ENCODE results near the gene BNIPL. TPM values are rescaled to one million over a fixed set of nuclear protein-coding genes. Genes with fewer than 3 reads are reported as not detected.

The BNIPL gene
- polyA plus RNA-seq, 1 donor (not counting 4 experiments of a cell fraction or from before 2014, with no cell fraction given), result 9.8 TPM

DNA sequence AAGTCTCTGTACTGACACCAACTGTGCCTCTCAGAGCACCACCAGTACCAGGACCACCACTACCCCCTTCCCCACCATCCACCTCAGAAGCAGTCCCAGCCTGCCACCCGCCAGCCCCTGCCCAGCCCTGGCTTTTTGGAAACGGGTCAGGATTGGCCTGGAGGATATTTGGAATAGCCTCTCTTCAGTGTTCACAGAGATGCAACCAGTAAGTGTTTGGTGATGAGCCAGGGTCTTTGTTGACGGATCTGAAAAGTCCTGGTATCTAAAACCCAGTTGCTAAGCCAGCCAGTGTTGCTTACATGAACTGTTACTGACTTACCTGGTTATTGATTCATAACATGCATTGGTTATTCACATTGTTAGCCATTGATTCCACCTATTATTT, 12.3 kb downstream of the BNIPL start:
- Histone ChIP-seq H3K9me3 (ENCODE audit: control insufficient read depth, low read depth, low read length) (no peaks in the 10 kb centered on the region), H2AFZ (ENCODE audit: control insufficient read depth, low read length) (peak overlapping the region; percentile 91), H3K79me2 (ENCODE audit: control insufficient read depth, insufficient read depth, low read length) (no peaks in the 10 kb centered on the region), H3K9me1 (ENCODE audit: control insufficient read depth, extremely low read depth, insufficient read depth, low read length) (no peaks in the 10 kb centered on the region), H3K27me3 (ENCODE audit: control insufficient read depth, extremely low read depth, insufficient read depth, low read length) (no peaks in the 10 kb centered on the region), H3K4me1 (ENCODE audit: control insufficient read depth, extremely low read depth, insufficient read depth, low read length) (peaks cover 14% of the 10 kb centered on the region), H3K4me3 (ENCODE audit: control insufficient read depth in 2 of 3, extremely low read depth in 1 of 3, insufficient read depth in 2 of 3, low read depth in 1 of 3, low read length in 3 of 3) (peak overlapping the region; percentile 48 to 84 (median 79)), H3K9ac (ENCODE audit: control insufficient read depth, extremely low read depth, insufficient read depth, low read length) (peak overlapping the region; percentile 70), H4K20me1 (ENCODE audit: control insufficient read depth, extremely low read depth, insufficient read depth, low read length) (peaks cover 2% of the 10 kb centered on the region), H3K4me2 (ENCODE audit: control insufficient read depth, extremely low read depth, insufficient read depth, low read depth, low read length) (peak overlapping the region; percentile 98), H3K27ac (ENCODE audit: control insufficient read depth, insufficient read depth, low read length) (no peak overlapping the region), H3K36me3 (ENCODE audit: control insufficient read depth in 2 of 2, extremely low read depth in 1 of 2, insufficient read depth in 2 of 2, low read length in 2 of 2) (peaks cover 16 to 23% of the 10 kb centered on the region in 2 experiments)
- TF ChIP-seq EZH2 (IDR thresholded peaks at IDR 0.05; ENCODE audit: low read length), result no peak
- TF ChIP-seq CTCF (optimal IDR thresholded peaks at IDR 0.05 in 1 of 3, IDR thresholded peaks at IDR 0.05 in 1 of 3, conservative IDR thresholded peaks at IDR 0.05 in 1 of 3; ENCODE audit: extremely low read depth in 1 of 3, insufficient read depth in 2 of 3, low read length in 3 of 3), result no peak
- FAIRE-seq, result no peak
- DNase-seq (ENCODE audit: low read depth, low spot score), result no peak
- dilution Hi-C loops (cut with MboI; ENCODE audit: extremely low pct_ligation_motif_present, low sequenced_read_pairs), result no loop called here

DNA sequence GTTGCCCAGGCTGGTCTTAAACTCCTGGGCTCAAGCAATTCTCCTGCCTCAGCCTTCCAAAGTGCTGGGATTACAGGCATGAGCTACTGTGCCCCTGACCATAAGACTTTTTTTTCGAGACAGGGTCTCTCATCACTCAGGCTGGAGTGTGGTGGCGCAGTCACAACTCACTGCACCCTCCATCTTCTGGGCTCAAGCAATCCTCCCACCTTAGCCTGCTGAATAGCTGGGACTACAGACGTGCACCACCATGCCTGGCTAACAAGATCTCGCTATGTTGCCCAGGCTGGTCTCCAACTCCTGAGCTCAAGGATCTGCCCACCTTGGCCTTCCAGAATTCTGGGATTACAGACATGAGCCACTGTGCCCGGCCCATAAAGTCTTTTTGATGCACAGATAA, 13.1 kb downstream of the BNIPL start:
- Histone ChIP-seq H3K36me3 (ENCODE audit: control insufficient read depth in 2 of 2, extremely low read depth in 1 of 2, insufficient read depth in 2 of 2, low read length in 2 of 2) (peaks cover 21 to 29% of the 10 kb centered on the region in 2 experiments), H4K20me1 (ENCODE audit: control insufficient read depth, extremely low read depth, insufficient read depth, low read length) (peaks cover 2% of the 10 kb centered on the region), H3K9me1 (ENCODE audit: control insufficient read depth, extremely low read depth, insufficient read depth, low read length) (no peaks in the 10 kb centered on the region), H3K79me2 (ENCODE audit: control insufficient read depth, insufficient read depth, low read length) (no peaks in the 10 kb centered on the region), H2AFZ (ENCODE audit: control insufficient read depth, low read length) (no peak overlapping the region), H3K27me3 (ENCODE audit: control insufficient read depth, extremely low read depth, insufficient read depth, low read length) (no peaks in the 10 kb centered on the region), H3K4me1 (ENCODE audit: control insufficient read depth, extremely low read depth, insufficient read depth, low read length) (peaks cover 17% of the 10 kb centered on the region), H3K4me3 (ENCODE audit: control insufficient read depth in 2 of 3, extremely low read depth in 1 of 3, insufficient read depth in 2 of 3, low read depth in 1 of 3, low read length in 3 of 3) (no peak overlapping the region), H3K9me3 (ENCODE audit: control insufficient read depth, low read depth, low read length) (no peaks in the 10 kb centered on the region), H3K9ac (ENCODE audit: control insufficient read depth, extremely low read depth, insufficient read depth, low read length) (no peak overlapping the region), H3K4me2 (ENCODE audit: control insufficient read depth, extremely low read depth, insufficient read depth, low read depth, low read length) (no peak overlapping the region), H3K27ac (ENCODE audit: control insufficient read depth, insufficient read depth, low read length) (no peak overlapping the region)
- FAIRE-seq (no peak), DNase-seq (ENCODE audit: low read depth, low spot score) (no peak)
- dilution Hi-C loops (cut with MboI; ENCODE audit: extremely low pct_ligation_motif_present, low sequenced_read_pairs), result no loop called here
- TF ChIP-seq EZH2 (IDR thresholded peaks at IDR 0.05; ENCODE audit: low read length) (no peak), CTCF (optimal IDR thresholded peaks at IDR 0.05 in 1 of 3, IDR thresholded peaks at IDR 0.05 in 1 of 3, conservative IDR thresholded peaks at IDR 0.05 in 1 of 3; ENCODE audit: extremely low read depth in 1 of 3, insufficient read depth in 2 of 3, low read length in 3 of 3) (no peak)

Measured in keratinocyte (primary cell).